Activated CD8-positive, alpha-beta memory T cell treated with anti-CD3 and anti-CD28 coated beads for 4 hours (primary cell): ENCODE data around the gene RCC2.
"Not testable (repeated sequence)": the region's sequence is repeated elsewhere in the genome, so short reads cannot be mapped to it uniquely, and the experiment has no call there.

ENCODE experiments used
- DNase-seq, 2 donors: peaks; one replicate each; pipeline ENCODE4 v3.0.0-alpha.2; 2020; ENCODE audit warnings: low read depth in 2 of 2

RCC2 gene

DNA sequence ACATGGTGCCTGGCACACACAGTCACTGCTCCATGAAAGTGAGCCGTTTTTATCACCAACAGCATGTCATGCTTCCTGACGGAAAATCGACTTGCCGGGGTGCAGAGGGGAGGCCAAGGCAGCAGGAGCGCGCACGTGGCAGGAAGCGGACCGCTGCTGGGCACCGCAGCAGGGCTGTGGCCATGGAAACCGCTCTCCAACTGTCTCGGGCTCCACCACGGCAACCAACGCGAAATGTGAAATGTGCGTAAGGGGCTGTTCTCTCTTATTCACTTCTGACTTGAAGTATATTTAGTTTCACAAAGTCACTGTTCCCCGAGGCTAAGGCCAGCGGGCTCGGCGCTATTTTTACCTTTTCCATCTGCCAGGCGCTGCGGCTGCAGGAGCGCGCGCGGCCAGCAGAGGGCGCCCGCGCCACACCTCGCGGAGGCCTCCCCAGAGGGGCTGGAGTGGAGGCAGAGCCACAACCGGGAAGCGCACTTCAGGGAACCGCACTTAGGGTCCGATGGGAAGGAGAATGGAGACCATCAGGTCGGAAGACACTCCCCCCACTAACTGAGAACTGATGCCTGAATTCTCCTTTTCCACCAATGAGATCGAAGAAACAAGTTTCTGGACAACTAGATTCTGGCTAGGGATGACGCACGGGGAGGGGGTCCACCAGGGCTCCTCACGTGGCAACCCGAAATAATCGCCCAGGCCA, 19.7 kb downstream of the RCC2 start:
- peak; percentile 19 to 41 for DNase-seq

DNA sequence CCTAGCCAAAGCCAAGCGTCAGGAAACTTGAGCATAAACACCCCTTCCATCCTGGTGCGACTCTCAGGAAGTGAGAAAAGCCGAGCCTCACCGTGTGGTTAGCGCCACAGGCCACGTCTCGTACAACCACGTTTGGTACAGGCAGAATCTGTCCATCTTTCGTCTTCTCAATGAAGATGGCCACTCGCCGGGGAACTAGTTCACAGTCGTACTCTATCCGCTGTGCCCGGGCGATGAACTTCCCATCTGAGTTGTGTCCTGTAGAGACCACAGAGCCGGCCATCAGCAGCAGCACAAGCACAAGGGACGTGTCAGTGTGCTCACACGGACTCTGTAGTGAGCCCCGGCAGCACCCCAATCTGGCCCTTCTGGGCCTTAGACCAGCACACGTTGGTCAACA, 23.1 kb downstream of the RCC2 start:
- DNase-seq = no peak

DNA sequence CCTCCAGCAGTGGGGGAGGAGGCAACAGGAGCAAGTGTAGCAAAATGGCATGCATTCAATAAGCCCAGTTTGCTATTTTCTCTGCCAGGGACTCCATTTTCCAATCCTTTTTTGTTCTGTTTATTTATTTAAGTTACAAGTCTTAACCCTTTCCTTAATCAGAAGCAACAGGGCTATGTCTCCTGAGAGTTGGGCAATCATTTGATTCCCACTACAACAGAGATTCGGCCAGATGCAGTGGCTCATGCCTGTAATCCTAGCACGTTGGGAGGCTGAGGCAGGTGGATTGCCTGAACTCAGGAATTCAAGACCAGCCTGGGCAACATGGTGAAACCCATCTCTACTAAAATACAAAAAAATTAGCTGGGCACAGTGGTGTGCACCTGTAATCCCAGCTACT, 25.5 kb downstream of the RCC2 start:
- no peak for DNase-seq

DNA sequence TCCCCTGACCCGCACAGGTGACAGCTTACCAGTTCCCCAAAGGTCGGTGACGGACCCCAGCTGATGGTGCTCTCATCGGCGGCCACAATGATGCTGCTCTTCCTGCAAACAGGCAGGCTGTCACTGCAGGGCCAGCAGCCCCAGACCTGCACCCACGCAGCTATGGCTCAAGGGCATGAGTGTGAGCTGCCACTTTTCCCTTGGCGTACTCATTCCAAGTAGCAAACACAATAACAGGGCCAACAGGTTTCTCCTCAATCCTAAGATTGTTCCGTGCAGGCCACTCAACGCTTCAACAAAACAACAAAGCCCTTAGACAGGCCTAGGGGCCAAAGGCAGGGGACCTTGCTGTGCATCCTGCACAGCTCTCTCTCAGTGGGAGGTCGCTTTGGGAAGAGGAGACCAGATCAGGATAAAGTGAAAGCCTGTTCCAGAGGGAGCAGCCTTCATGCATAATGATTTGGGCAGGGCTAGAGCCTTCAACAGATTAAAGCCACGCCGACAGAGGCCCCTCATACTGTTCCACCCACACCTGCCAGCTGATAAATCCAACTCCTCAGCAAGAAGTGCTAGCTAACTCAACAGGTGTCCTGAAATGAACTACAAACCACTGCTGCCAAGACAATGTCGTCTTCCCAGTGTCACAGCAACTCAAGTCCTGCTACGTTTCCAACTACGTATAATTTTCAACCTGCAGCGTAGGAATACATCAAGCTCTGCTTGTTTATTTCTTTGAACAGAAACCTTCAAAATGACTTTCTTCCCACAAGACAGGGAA, 27.2 kb downstream of the RCC2 start:
- no peak for DNase-seq

DNA sequence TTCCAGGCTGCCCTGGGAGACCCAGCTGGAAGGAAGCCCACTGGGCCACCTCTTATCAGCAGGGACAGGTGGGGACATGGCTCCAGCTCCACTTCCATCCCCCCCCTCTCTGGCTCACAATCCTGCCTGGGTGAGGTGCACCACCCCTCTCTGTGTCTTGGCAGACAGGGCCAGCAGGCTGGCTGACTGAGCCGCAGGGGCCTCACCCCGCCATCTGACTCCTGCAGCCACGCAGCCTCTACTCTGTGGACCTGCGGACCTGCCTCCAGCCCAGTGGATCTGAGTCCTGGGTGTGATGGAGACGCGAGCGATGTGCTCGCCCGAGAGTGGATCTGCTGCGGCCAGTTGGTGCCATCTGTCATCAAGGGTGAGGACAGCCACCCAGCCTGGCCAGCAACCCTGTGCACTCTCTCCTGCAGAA, 30.1 kb downstream of the RCC2 start:
- DNase-seq = no peak

DNA sequence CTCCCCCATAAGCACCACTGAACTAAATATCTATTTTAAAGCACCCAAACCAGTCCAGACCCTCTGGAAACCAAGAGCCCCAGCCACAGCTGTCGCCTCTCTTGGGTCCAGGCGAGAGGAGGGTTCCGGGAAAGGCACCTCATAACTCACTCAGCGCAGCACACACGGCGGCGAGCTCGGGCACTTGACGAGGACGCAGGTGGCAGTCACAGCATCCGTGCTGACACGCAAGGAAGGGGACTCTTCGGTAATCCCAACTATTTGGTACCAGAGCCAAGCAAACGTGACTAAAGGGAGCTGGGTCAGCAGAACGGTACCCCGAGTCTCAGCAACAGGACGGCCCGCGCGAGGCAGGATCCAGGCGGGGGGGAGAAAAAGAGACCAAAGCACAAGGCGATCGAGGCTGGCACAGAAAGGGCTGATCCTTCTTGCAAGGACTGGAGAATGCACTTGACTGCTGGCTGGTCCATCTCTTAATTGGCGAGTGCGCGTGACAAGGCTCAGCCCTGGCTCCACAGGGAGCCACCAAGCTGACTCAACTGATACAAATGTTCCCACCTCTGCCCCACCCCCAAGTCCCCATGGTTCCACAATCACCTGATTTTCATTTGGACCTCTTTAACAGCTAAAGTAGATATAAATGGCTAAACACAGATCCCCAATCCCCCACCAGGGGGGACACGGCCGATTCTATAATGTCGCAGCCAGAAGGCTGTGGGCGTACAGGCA, 31.5 kb downstream of the RCC2 start:
- not testable (repeated sequence) for DNase-seq

DNA sequence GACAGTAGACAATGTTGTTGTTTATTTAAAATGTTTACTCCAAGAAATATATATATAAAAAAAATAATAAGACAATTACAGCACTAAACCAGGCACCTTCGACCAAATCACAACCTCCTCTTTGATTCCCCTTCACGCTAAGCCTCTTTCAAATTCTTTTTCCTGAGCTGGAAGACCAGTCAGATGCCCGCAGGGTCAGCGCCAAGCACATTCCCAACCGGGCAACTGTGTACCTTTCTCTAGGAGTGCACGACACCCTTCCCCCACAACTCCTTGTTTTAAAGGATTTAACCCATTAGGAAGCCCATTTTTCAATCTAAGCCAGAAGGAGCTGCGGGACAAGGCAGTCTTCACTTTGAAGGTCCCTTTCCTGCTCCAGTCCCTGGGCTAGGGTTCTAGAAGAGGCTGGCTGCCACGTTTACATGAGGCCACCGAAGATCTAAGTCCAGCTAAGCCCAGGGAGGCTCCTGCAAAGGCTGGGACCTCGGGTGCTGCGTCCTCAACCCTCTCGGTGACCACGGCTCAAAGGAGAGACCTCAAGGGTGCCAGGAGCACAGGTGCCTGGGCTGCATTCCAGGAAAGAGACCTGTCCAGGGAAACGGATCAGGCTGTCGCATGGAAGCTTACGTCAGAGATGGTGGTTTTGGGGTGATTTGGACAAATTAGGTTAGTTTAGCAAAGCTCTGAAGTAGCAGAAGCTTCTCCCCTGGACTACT, 32.6 kb downstream of the RCC2 start:
- not testable (repeated sequence) for DNase-seq

DNA sequence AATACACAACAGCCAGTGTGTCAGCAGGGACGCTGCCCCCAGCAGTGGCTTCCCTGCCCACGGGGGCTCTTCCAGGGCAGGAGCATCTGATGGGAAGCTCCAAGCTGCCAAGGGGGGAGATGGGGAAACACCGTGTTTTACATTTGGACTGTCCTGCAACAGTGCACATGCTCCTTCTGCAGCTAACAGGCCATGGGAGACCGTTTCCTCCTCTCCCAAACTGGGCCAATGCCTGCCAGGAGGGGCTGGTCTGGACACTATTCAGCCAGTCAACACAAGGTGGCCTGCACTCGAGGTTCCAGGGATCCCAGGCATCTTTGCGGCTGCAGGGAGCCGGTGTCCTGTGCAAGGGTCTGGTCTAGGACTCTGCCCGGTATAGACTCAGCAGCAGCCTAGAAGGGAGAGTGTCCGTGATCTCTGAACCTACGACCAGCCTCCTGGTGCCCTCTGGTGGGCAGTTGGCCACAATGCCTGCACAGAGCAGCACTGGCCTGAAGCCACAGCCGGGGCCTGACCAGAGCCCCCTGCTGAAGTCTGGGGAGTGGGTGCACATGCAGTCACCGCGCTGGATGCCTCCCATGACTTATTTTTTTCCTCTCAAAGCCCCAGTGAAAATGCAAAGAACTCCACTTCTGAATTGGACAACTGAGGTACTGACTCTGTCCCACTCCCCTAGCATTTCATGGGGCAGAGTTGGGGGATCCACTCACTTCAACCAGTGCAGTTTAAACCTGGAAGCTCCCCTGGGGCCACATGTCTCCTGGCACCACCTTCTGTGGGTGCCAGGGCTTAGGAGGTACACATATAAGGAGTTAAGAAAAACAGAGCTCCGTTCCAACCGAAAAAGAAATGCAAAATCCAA, 33.3 kb downstream of the RCC2 start:
- DNase-seq = no peak

DNA sequence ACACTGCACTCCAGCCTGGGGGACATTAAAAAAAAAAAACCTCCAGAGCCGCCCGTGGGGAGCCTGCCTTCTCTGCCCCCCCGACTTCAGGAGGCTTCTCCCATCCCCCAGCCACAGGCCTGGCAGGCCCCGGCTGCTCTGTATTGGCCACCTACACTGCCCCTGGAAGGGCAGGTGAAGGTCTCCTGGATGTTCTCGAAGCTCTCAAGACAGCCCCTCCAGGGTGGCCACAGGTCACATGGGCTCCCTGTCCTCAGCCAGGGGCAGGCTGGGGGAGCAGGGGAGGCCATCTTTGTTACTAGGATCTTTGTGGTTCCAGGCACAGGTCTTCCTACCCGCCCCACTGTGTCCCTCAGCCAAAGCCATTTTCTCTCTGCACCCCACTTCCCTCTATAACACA, 34.7 kb downstream of the RCC2 start:
- DNase-seq = no peak

DNA sequence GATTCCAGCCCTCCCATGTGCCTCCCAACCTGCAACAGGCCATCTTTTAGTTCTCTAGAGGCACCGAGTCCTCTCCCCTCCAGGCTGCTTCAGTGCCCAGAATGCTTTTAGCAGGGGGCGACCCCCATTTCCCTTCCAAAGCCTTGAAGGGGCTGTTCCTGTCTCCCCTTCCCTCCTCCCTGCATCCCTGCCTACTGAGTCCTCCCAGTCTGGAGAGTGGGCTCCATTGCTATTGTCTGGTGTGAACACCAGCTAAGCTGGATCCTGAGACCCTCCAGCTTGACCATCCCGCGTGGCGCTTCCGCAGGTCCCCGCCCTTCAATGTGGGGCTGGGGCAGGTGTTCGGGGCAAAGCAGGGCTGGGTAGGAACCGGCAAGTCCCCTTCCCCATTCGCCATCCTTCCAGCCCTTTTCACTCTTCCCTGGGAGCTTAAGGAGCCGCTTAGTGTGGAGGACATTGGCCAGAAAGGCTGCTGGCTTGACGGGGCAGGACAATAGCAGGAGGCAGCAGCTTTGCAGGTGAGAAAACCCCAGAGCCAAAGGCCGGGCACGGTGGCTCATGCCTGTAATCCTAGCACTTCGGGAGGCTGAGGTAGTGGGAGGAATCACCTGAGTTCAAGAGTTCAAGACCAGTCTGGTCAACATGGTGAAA, 35.3 kb downstream of the RCC2 start:
- DNase-seq = no peak

DNA sequence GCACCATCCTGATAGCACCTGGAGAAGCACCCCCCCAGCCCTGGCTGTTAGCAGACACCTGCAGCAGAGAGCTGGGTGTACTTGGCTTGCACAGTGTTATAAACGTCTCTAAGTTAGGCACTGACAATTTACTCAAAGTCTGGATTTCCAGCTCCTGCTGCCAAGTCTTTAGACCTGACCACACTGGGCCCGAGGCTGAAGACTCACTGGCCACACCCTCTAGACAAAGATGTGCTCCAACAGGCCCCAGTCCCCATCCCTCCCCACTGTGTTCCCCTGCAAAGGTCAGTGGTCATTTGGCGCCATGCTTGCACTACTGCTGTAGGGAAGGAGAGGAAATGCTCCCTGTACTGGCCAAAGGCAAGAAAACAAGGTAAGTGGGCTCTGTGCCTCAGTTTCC, 36.4 kb downstream of the RCC2 start:
- no peak for DNase-seq

DNA sequence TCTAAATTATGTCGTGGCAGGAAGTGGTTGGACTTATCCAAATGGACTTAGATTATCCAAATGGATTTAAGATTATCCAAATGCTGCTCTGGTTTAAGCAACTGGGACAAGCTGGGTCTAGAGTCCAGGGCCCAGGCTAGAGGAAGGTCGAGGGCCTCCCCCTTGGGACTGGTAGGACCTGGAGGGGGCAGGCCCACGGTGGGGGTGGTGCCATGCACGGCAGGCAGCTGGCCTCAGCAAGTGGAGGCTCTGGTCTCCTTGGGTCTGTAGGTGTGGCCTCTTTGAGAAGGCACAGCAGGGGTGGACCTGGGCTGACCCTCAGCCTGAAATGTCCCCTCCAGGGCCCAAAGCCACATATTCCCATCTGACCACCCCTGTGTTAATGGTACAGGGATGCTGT, 37.6 kb downstream of the RCC2 start:
- no peak for DNase-seq

DNA sequence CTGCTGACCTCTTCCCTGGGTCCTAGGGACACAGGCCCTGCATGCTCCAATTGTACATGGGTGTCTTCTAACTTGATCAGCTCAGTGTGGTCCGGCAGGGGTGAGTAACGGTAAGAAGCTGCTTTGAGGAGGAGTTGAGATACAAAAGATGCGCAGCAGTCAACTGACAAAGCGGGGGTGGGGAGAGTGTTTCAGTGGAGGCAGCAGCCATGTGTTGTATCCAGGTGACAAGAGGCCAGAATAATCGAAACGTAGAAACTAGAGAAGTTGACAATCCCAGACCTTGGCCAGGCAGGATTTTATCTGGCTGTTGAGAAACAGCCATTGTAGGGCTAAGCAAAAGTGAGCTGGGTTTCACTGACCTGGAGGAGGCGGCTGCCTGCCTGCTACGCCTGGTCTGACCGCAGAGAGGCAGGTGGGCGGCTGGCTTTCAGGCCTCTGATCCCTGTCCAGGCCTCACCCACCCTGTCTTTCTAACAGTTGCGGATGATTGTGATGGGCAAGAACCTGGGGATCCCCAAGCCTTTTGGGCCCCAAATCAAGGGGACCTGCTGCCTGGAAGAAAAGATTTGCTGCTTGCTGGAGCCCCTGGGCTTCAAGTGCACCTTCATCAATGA, 38.6 kb downstream of the RCC2 start:
- DNase-seq = no peak

DNA sequence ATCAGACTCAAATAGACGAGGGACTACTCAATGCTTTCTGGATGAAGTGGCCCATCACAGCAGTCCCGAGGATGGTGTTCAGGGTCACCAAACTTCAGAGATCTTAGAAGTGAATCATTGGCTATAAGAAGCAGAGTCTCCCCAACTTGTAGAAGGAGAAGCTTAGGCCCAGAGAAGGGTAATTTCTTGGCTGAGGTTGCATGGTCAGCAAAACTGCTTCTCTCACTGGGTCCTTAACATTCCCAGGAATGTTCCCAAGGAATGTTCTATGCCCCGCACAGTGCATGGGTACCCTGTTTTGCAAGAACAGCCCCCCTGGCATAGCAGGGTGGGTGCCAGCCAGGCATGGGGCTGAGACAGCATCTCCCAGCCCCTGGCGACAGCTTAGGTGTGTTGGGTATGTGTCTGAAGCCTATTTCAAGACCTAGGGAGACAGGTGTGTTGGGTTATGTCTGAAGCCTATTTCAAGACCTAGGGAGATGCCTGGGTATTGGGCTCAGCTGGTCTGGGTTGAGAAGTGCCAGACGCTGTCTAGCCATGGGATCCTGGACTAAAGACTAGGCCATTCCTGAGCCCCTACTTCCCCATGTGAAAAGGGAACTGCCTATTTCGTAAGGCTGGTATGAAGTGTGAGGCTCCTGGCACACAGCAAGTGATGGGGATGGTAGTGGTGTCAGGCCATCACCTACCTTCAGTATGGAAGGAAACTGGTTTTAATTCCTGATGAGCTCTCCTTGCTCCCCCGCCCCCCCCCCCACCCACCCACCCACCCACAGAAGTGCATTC, 41.4 kb downstream of the RCC2 start:
- DNase-seq = no peak

DNA sequence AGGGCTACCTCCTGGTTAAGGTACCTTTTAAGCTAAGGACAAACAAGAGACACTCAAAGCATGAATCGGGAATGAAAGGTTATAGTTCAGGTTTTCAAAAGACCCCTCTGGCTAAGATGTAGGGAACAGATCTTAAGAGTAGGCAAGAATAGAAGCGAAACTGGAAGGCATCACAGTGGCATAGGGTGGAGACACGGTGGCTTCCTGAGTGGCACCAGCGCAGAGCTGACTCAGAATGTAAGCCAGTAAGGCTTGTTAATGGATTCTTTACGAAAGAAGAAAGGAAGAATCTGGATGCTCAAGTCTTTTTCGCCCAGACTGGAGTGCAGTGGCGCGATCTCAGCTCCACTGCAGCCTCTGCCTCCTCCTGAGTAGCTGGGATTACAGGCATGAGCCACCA, 46.2 kb downstream of the RCC2 start:
- no peak for DNase-seq

DNA sequence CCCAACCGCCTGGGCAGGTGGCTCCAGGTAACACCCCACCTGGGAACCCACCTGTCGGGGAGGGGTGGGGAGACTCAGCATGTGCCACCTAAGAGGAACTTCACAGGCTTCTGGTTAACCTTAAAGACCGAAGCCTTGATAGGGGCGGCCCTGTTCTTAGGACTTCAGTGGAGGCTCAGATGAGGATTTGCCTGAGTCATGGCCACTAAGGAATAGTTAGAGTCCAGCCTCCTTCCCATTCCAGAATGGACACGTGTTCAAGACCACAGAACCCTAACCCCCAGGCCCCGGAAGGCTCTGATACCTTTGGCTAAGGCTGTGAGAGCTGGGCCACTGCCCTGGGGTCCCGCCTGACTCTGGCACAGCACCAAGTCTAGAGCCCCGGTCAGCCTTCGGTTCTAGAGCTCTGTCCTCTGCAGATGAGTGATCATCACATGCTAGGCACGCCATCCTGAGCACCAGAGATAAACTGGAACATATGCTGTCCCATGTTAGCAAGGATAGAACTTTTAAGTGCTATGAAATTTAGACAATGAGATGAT, 47.2 kb downstream of the RCC2 start:
- DNase-seq = no peak

DNA sequence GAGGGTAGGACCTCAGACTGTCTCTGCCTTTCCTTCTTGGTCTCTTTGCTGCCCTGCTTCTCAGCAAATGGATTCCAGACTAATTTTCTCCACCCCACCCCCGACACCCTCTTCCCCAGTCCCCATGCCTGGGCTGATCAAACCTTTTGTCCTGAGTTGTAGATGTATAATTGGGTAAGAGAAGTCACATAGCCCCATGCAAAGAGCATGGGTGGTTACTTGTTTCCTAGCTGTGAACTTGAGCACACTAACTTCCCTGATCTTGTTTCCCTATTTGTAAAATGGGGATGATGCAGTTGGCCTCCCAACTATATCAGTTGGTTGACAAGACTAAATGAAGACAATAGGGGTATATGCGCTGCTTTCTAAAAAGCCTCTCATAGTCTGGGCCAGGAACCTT, 58.3 kb downstream of the RCC2 start:
- no peak for DNase-seq

DNA sequence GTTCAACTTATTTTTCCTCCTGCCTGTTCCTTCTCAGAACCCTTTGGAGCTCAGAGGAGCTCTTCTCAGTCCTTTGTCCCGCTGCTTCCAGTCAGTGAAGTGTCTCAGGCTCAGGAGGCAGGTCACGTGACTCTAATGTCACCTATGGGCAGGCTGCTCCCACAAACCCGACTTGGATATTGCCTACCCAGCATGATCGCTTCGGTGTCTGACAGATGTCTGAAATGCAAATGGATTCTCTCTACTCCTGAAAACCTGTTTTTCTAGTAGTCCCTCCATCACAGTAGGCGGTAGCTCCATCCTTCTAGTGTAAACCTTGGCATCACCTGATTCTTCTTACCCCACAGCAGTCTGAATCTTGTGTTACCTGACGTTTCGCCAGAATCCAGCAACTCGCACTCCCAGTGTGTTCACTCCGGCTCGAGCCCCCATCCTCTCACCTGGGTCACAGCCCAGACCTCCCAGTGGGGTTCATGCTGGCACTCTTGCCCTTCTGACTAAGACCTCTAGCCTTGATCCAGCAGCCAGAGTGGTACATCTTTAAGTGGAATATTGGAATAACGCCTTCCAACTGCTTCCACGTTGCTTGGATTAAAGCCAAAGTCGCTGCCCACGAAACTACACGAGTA, 62.0 kb downstream of the RCC2 start:
- DNase-seq = no peak

DNA sequence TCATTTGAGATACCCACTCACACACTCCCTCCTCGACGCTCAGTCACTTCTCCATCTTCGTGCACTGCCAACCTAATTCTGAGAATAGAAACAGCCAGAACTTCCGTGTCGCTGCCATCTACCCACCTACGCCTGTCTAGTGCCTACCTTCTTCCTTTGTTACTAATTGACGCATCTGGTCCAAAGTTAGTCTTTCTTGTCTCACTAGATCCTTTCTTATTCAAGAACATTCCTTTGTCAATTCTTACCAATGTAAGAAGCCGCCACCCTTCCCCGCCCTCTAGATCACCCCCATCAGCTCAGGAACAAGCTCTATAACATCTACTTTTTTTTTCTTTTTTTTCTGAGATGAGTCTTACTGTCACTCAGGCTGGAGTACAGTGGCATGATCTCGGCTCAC, 63.8 kb downstream of the RCC2 start:
- DNase-seq = no peak
